Stimulated activated CD8-positive, alpha-beta memory T cell treated with anti-CD3 and anti-CD28 coated beads, Interleukin-4, amount 100 ng/mL, for 48 hours (primary cell): ENCODE measurements around the gene GUF1.
"Not testable (repeated sequence)": the region's sequence is repeated elsewhere in the genome, so short reads cannot be mapped to it uniquely, and the experiment has no call there.

ENCODE experiments used
- DNase-seq: peaks from one replicate; pipeline ENCODE4 v3.0.0-alpha.2; 2020

The GUF1 gene

GRCh38 chr4:44704673-44705072 lies 26.5 kb downstream of the GUF1 start:
- DNase-seq = no peak

- DNase-seq = no peak
These were observed 34.9 kb downstream of the GUF1 start for GRCh38 chr4:44713125-44713524.

GRCh38 chr4:44716597-44716996 lies 38.4 kb downstream of the GUF1 start:
- no peak for DNase-seq

GRCh38 chr4:44720371-44720770 lies 42.2 kb downstream of the GUF1 start:
- DNase-seq = no peak

- no peak for DNase-seq
These were observed 43.8 kb downstream of the GUF1 start for GRCh38 chr4:44722001-44722400.

- DNase-seq = no peak
These were observed 46.9 kb downstream of the GUF1 start for GRCh38 chr4:44725166-44725565.

GRCh38 chr4:44725726-44726037 lies 47.5 kb downstream of the GUF1 start:
- DNase-seq = no peak

GRCh38 chr4:44726038-44726871 lies 48.0 kb downstream of the GUF1 start, which contains the start of gene GNPDA2:
Gene GNPDA2 (minus strand): TSS chr4:44726556. CDS start chr4:44722207, 4,349 bp downstream.
- peak; percentile 86 for DNase-seq

- no peak for DNase-seq
These were observed 49.3 kb downstream of the GUF1 start for GRCh38 chr4:44727471-44727870.

- not testable (repeated sequence) for DNase-seq
These were observed 50.5 kb downstream of the GUF1 start for GRCh38 chr4:44728694-44729093.

- DNase-seq = no peak
These were observed 58.7 kb downstream of the GUF1 start for GRCh38 chr4:44736900-44737299.

- DNase-seq = no peak
These were observed 60.4 kb downstream of the GUF1 start for GRCh38 chr4:44738615-44739014.

GRCh38 chr4:44740201-44740600 lies 62.0 kb downstream of the GUF1 start:
- no peak for DNase-seq
